Left colon (tissue), 2 donors: ENCODE data around the gene ACOXL. TPM values are rescaled to one million over a fixed set of nuclear protein-coding genes. Genes with fewer than 3 reads are reported as not detected.
"Not testable (repeated sequence)": the region's sequence is repeated elsewhere in the genome, so short reads cannot be mapped to it uniquely, and the experiment has no call there.

Experiments
- ATAC-seq: fragments of 200-7000 bp; cut with Tn5 transposase; one replicate; pipeline ENCODE4 v1.9.1; 2020; ENCODE audit warnings: mild to moderate bottlenecking, moderate library complexity
- DNase-seq, 2 donors: peaks; one replicate each; pipeline ENCODE4 v3.0.0-alpha.2; 2020
- intact Hi-C, 2 donors: fragments of 100-400 bp; cut with DNase I in 1 of 2; cut with micrococcal nuclease in 1 of 2; formaldehyde crosslinking; loops; one replicate each; pipeline versions ENCODE4 v1.11.2 to v1.14.0; 2022; cut with DNase I, micrococcal nuclease
- long read RNA-seq: library from polyadenylated mRNA; unstranded; transcript quantifications from one replicate; pipeline ENCODE4 v2.0.0, GENCODE V29; 2021
- total RNA-seq, 2 donors: library from RNA; stranded (reverse); fragmentation: NEBNext Ultra II Directional; extraction: Animal tissue kit (Norgen Biotek cat#: 25700); gene quantifications; one replicate each; pipeline ENCODE4 v1.2.1, GENCODE V29; 2021
- donor health status: DM: no; HTN: no; CAD: no.
- donor health status: DM: yes; HTN: yes; CAD: no.

ACOXL gene
- under 1 TPM; 0.42 to 0.82 TPM for total RNA-seq
- long read RNA-seq, partial matches to known transcripts: 0 of 1 reads
- long read RNA-seq, other reads (novel, unspliced or antisense): 1 of 1 reads

DNA sequence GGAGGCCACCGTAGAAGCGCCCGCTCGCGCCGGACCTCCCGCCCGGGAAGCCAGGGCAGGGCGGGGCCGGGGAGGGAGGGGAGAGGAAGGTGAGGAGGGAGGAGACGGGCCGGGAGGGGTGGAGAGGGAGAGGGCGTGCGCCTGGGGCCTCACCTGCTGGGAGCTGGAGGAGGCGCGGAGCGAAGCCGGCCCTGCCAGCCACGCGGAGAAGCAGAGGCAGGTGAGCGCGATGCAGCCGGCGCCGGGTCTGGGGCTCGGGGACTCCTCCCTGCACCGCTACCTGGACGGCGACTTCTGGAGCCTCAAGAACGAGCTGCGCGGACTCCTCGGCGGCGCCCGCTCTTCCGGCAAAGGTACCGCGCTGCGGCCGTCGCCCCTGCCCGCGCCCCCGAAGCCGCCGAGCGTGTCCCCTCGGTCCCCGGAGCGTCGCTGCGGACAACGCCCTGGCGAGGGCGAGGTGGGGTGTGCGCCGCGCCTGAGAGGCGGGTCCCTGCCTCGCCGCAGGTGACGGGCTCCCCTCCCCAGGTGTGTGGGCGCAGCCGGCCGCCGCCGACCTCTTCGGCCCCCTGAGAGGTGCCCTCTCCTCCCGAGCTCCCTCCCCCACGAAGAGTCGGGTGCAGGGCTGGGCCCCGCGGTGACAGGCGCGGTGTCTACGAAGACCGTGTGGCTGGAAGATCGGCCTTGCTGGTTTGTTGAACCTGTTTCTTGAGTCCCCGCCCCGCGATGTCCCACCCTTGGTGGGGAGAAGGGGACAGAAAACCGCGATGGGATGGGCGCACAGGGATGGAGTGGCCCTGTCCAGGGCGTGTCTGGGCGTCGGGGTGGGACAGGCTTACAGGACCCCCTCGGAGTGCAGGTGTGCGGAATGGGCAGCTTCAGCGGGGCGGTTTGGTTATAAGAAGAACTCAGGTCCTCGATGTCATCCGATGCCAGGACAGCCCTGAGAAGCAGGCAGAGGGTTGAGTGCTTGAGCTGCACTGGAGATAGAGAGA is at the start of gene ACOXL:
ACOXL (plus strand) TSS at position 152 of the 992 bp plus-strand sequence. CDS start 35,817 bp downstream, outside the sequence.
- ATAC-seq (peak; percentile 99), DNase-seq (peak; percentile 78 to 83)
- intact Hi-C loops: no loop called here

DNA sequence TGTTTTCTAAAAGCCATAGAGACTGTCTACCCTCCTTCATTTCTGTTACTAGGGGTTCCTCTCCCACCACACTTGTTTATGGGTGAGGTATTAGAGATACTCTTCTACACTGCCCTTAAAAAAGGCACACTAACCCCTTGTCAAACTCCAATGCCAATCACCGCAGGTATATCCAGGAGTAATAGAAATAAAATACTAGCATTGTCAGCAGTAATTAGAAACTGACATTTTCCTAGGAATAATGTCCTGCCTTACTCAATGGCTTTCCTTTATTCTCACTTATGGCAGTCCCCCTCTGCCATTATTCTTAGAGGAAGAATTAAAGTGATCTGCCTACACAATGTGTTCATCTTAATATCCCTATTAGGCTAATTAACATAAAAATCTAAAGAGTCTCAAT is 49.5 kb upstream of the ACOXL start:
- ATAC-seq (no peak), DNase-seq (no peak)
- intact Hi-C loops: no loop called here

DNA sequence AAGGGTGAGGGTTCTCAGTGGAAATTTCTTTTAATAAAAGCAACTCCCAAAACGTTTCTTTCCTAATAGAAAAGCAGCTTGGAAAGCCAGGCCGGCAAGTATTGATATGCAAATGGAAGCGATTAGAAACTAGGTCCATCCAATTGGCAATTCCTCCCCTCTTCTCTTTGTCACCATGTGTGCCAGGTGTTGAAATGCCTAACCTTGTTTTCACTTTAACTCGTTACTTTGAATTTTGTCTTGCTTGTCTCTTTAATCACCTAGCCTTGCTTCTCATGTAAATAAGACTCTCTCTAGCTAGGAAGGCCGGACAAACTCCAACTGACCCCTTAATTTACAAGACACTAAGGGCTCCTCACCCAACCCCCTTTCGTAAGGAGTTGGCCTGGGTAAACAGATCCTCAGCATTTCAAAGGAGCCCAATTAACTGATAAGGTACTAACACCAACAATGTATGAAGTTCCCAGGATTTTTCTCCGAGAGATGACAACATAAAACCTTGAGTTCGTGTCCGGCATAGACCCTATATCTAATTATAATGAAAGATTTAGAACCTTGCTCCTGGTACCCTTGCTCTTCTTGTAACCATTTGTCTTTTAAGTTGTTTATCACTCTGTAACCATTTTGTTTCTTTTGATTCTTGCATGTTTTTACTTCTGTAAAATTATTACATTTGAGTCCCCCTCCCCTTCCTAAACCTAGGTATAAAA is 44.4 kb upstream of the ACOXL start:
- ATAC-seq, intact Hi-C loops, DNase-seq: not testable (repeated sequence)

DNA sequence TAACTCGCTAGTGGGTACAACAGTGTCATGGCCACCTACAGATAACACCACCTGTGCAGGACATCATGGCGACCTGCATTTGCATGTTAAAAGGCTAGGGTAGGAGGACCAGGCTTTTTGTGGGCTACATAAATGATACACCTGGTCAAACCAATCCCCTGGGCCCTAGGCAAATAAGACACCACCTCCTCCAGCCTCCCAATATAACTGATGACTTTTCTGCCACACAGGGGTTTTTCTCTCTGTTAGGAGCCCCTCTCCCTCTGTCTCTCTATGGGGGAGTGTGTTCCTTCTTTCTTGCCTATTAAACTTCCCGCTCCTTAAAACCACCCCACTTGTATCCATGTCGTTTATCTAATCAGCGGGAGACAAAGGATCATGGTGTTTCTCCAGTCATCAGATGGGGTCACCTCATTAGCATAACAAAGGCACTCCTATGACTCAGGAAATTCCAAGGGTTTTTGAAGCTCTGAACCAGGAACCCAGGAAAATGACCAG is 43.7 kb upstream of the ACOXL start:
- intact Hi-C loops: no loop called here
- ATAC-seq: no peak
- DNase-seq: no peak

DNA sequence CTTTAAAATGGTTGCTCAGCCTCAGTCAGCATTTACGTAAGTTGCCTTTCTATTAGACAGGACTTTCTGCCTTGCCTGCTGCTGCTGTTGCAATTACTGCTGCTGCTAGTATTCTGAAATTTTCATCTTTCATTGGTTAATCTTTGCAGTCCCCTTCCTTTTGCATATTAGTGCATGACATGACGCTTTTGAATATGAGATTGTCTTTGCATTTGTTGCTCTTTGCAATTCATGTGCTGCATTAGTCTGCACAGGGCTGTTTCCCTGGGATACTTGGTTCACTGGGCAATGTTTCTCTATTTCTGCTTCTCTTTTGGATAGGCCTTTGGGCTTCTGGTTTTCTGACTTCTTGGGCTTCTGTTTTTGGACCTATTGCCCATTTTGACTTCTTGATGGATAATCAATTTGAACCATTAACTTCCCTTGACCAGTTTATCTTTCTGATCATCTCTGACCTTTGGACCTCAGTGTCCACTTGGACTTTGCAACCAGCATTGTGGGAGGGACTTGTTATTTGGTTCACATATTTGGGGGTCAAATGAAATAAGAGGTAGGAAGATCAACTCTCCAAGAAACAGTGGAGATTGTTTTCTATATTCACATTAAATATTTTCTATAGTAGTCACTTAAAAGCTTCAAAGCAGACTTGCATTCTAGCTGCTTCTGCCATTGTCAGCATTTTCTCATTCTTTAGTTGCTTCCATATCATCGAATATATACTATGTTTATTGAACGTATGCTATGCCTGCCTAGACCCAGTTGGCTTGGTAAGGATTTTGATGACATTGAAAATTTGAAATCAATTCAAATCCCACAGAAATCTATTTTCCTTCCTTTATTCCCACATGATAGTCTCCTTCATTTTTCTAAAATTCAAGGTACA is 42.0 kb upstream of the ACOXL start:
- no peak for DNase-seq
- intact Hi-C loops: no loop called here
- ATAC-seq: no peak

DNA sequence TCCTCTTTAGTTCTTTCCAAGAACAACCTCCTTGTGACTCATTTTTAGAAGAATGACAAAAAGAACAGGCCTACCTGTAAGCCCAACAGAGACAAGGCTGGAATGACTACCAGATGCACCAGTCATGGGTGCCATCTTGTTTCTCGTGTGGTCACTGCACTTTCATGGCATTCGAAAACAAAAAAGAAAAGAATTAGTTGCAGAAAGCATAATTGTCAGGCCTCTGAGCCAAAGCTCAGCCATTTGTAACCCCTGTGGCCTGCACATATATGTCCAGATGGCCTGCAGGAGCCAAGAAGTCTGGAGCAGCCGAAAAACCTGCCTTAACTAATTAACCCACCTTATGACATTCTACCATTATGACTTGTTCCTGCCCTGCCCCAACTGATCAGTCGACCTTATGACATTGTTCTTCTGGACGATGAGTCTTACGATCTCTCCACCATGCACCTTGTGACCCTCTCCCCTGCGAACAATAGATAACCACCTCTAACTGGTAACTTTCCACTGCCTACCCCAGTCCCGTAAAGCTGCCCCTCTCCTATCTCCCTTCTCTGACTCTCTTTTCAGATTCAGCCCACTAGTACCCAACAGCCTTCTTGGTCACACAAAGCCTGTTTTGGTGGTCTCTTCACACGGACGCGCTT is 40.6 kb upstream of the ACOXL start:
- DNase-seq (no peak), ATAC-seq (no peak)
- intact Hi-C loops: no loop called here

DNA sequence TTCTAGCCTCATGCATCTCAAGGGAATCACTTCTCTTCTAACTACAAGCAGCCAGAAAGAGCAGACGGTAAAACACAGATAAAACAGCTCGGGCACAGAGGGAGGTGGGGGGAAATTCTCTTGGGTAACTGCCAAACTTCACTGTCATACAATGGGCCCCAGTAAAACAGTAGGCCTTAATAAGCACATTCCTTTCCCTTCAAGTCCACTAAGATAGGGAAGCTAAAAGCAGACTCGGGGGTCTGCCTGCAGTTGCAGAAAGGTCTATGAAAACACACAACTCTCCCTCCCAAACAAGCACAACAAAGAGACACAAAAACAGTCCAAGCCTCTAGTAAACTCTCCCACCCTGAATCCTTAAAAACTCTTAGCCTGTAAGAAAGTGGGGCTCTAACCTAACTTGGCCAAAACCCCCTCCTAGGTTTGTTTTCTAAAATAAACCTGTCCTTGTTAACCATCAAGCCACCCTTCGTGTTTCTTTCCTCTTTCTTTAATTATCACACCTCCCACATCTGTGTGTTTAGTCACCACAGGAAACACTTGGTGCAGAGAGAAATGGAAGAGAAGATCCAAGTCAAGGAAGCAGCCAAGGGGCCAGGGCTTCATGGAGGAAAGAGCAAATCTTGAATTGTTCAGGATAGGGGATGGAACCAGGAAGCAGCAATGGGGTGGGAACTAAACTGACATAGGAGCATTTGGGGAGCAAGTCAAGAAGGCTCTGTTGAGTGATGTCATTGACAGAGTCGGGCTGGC is 37.1 kb upstream of the ACOXL start:
- DNase-seq, ATAC-seq, intact Hi-C loops: not testable (repeated sequence)

DNA sequence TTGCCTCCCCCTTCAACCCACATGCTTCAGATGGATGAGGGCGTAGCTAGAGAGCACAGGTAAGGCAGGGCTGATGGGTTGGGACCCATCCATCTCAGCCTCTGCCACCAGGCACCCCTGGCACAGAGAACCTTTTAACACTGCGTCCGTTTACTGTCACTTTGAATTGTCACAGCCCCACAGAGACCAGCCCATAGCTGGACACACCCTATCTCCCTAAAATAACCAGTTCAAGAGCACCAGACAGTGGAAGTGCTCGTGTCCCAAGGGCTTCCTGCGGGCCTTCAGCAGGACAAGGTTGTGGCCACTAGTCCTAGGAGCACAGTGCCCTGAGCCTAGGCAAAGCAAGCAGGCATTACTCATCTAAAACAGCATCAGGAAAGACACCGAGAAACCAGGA is 34.1 kb upstream of the ACOXL start:
- DNase-seq, intact Hi-C loops, ATAC-seq: not testable (repeated sequence)

DNA sequence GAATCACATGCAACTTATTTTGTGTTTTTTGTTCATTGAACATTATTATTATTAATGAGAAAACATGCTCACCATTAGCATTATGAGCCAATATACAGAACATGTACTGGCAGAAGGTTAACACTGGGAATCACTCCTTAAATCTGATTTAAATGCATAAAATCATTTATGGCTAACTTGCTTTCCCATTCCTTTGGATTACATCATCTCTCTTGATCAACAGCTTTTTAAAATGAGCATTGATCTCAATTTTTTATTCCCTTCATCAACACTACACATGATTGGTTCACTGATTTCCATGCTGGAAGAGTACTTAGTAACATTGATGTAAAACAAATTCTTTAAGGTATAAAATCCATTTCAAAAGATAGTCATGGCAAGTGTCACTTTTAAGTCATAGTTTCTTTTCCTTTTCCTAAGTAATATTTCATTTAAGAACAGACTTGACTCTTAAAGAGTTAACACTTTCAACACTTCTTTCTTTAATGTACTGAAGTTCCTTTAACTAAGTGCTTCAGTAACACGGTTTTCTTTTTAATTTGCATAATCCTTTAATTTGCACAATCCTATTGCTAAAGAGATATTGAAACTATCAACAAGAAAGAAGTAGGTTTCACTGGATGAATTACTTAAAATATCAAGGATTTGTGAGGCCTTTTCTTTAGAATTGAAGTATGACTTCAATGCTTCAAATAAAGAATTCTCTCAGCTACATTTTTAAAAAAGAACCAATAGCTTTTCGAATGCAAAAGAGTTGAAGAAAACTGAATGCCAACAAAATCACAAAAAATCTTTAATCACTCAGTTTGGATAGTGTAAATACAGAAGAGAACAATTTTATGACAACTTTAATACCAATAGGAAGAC is 29.6 kb upstream of the ACOXL start:
- ATAC-seq (no peak), DNase-seq (no peak)
- intact Hi-C loops: no loop called here

DNA sequence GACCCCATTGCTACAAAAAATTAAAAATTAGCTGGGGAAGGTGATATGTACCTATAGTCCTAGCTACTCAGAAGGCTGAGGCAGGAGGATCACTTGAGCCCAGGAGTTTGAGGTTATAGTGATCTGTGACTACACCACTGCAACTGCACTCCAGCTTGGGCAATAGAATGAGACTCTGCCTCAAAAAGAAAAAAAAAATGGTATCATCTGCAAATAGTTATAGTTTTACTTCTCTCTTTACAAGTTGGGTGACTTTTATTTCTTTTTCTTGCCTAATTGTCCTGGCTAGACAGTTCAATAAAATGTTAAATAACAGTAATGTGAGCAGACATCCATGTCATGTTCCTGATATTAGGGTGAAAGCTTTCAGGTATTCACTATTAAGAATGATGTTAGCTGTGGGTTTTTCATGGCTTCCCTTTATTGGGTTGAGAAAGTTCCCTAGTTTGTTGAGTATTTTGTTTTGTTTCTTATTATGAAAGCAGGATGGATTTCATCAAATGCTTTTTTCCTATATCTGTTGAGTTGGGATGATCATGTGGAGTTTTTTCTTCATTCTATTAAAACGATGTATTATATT is 24.9 kb upstream of the ACOXL start:
- intact Hi-C loops: no loop called here
- no peak for DNase-seq
- no peak for ATAC-seq

DNA sequence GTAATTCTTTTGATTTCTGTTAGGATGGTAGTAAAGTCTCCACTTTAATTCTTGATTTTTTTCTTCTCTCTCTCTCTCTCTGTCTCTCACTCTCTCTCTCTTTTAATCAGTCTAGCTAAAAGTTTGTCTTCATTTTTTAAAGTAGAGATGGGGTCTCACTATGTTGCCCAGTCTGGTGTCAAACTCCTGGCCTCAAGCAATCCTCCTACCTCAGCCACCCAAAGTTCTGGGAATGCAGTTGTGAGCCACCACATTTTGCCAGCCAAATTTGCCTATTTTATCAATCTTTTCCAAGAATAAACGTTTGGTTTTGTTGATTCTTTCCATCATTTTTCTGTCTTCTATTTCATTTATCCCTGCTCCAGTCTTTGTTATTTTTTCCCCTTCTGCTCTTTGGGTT is 23.9 kb upstream of the ACOXL start:
- intact Hi-C loops: no loop called here
- ATAC-seq (no peak), DNase-seq (no peak)

DNA sequence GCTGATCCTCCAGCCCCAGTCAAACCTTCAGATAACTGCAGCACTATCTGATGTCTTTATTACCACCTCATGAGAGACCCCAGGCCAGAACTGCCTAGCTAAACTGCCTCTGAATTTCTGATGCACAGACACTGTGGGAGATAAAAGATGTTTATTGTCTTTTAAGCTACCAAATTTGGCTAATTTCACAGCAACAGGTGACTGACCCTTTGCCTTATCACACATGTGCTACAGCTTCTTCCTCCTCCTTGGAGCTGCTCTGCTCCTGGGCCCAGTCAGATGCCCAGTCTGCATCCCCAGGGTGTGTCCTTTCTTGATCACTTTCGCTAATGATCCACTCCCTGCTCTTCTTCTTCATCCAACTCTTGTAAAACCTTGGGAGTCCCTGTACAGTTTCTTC is 19.6 kb upstream of the ACOXL start:
- ATAC-seq: peak; percentile 28
- no peak for DNase-seq
- intact Hi-C loops: no loop called here

DNA sequence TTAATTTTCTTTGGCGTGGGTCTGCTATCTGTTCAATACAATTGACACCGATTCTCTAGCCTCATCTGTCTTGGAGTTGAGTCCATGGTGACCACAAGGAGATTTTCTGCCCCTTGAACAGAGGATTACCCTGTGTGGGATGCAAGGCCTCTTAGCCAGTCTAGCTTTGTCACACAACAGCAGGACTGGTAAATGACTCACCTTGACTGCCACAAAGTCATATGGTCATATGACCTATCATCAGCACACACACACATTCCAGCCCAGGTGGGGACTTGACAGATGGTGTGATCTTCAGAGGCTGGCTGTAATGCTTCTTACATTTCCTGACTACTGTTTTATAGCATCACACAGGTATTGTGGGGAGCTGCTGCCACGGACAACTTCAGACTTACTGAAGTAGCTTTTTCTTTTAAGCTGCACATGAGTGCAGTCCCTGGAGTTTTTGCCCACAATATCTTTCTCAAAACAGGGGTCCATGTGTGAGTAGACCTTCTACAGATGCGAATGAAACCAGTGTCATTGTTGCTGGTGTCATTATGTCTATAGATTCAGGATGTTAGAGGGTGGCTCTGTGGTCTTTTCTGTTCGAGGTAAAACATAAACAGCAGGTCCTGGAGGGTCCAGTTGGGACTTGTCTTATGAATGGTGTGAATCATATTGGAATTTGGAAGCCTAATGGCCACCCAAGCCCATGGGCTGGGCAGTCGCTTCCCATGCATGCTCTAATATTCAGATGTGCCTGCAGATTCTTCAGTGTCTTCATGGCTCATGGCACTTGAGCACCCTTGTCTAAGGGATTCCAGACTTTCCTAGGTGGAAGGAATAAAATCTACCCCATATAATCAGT is 18.6 kb upstream of the ACOXL start:
- DNase-seq (no peak), ATAC-seq (peak; percentile 75)
- intact Hi-C loops: no loop called here

DNA sequence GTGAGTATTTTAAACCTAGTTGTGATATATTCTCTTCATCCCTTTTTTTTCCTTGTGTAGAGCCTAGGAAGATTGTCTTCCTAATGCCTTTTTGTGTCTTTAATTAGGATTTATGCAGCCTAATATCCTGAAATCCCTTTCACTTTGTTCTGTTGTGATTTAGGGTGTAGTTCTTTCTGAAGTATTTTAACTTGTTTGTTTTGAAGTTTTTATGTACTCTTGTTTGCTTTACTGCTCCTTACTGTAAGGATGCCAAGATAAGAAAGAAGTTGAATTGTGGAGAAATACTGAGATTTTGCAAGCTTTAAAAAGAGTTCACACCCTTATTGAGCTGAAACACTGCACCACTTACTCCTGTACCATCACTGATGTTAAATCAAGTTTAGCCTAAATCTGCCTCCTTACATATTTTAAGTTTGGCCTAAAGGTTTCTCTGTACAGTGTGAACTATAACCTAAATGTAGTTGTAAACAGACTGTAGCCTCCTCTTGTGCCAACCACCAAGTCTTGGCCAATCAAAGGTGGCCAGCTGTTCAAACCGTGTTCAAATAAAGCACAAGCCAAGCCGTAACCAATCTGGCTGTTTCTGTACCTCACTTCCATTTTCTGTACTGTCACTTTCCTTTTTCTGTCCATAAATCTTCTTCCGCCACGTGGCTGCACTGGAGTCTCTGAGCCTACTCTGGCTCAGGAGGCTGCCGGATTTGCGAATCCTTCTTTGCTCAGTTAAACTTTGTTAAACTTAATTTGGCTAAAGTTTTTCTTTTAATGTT is 17.7 kb upstream of the ACOXL start:
- intact Hi-C loops: no loop called here
- peak; percentile 22 to 44 for DNase-seq
- ATAC-seq: peak; percentile 60
